Measurements from ENCODE around the gene GGTA1. TPM values are rescaled to one million over a fixed set of nuclear protein-coding genes. Genes with fewer than 3 reads are reported as not detected.
"Not testable (repeated sequence)": the region's sequence is repeated elsewhere in the genome, so short reads cannot be mapped to it uniquely, and the experiment has no call there.

Gene GGTA1
- total and polyA plus RNA-seq, 8 donors: 4.8 to 10.2 (median 7.4) TPM

- Histone ChIP-seq H3K4me1 (peaks cover 0 to 6% of the 10 kb centered on the region in 2 donors), H3K27me3 (no peaks in the 10 kb centered on the region), H3K9me3 (no peaks in the 10 kb centered on the region), H3K4me3 (no peak overlapping the region), H3K27ac (peak overlapping the region; percentile 26 to 41), H3K36me3 (no peaks in the 10 kb centered on the region)
- no peak for TF ChIP-seq CTCF (IDR thresholded peaks at IDR 0.05)
- intact Hi-C loops (cut with DNase I): no loop called here
- ATAC-seq (peak; percentile 84), DNase-seq (peak; percentile 73 to 92 (median 82))
Measured at GRCh38 chr9:121529237-121529987, 29.8 kb upstream of the GGTA1 start.

GRCh38 chr9:121528642-121529041 lies 29.0 kb upstream of the GGTA1 start:
- ATAC-seq: no peak
- intact Hi-C loops (cut with DNase I): no loop called here

GRCh38 chr9:121527371-121527770 lies 27.7 kb upstream of the GGTA1 start:
- ATAC-seq: no peak
- DNase-seq: no peak
- TF ChIP-seq CTCF (IDR thresholded peaks at IDR 0.05): no peak
- H3K36me3 ChIP-seq: no peaks in the 10 kb centered on the region
- no peaks in the 10 kb centered on the region for H3K9me3 ChIP-seq
- H3K4me1 ChIP-seq: peaks cover 0 to 6% of the 10 kb centered on the region in 2 donors
- H3K4me3 ChIP-seq: no peak overlapping the region
- H3K27me3 ChIP-seq: no peaks in the 10 kb centered on the region
- intact Hi-C loops (cut with DNase I): no loop called here
- no peak overlapping the region for H3K27ac ChIP-seq

More at GRCh38 chr9:121528642-121529041, 29.0 kb upstream of the GGTA1 start:
- Histone ChIP-seq H3K4me1 (peaks cover 0 to 6% of the 10 kb centered on the region in 2 donors), H3K36me3 (no peaks in the 10 kb centered on the region), H3K9me3 (no peaks in the 10 kb centered on the region), H3K27ac (no peak overlapping the region), H3K27me3 (no peaks in the 10 kb centered on the region), H3K4me3 (no peak overlapping the region)
- TF ChIP-seq CTCF (IDR thresholded peaks at IDR 0.05): no peak
- DNase-seq: no peak

- H3K27ac ChIP-seq; H3K27me3 ChIP-seq; DNase-seq; H3K4me1 ChIP-seq; H3K36me3 ChIP-seq; H3K9me3 ChIP-seq; H3K4me3 ChIP-seq; ATAC-seq; intact Hi-C loops (cut with DNase I): not testable (repeated sequence)
Measured at GRCh38 chr9:121519688-121520087, 20.0 kb upstream of the GGTA1 start.

- Histone ChIP-seq H3K27me3 (no peaks in the 10 kb centered on the region), H3K4me1 (no peaks in the 10 kb centered on the region), H3K36me3 (no peaks in the 10 kb centered on the region), H3K4me3 (no peak overlapping the region), H3K9me3 (peaks cover 0 to 4% of the 10 kb centered on the region in 2 donors), H3K27ac (no peak overlapping the region)
- intact Hi-C loops (cut with DNase I): no loop called here
- DNase-seq: no peak
- TF ChIP-seq CTCF (IDR thresholded peaks at IDR 0.05): no peak
- no peak for ATAC-seq
Measured at GRCh38 chr9:121518634-121519033, 19.0 kb upstream of the GGTA1 start.

GRCh38 chr9:121513166-121513565 lies 13.5 kb upstream of the GGTA1 start:
- H3K36me3 ChIP-seq; H3K4me1 ChIP-seq; H3K27ac ChIP-seq; H3K27me3 ChIP-seq; ATAC-seq; H3K9me3 ChIP-seq; H3K4me3 ChIP-seq; DNase-seq; intact Hi-C loops (cut with DNase I): not testable (repeated sequence)

Measured in left lung (tissue), 10 donors.